HepG2 (cell line): ENCODE results near the gene ZNF500. TPM values are rescaled to one million over a fixed set of nuclear protein-coding genes. Genes with fewer than 3 reads are reported as not detected.
A peak's percentile ranks its signal among the peaks of the same experiment; 100 is the strongest.

Experiments
- CSRNP1 ChIP-seq: sonication (generic); formaldehyde crosslinking; IDR thresholded peaks from 2 replicates; pipeline ENCODE4 v1.8.1; 2023; ENCODE audit warnings: mild to moderate bottlenecking, missing genetic modification reagents
- GTF2F1 ChIP-seq: fragments of 150-350 bp; IDR thresholded peaks from 2 replicates; pipeline ENCODE4 v1.6.1; 2014; ENCODE audit warnings: low read length
- HINFP ChIP-seq: sonication (generic); formaldehyde crosslinking; IDR thresholded peaks from 2 replicates; pipeline ENCODE4 v1.4.0; 2020; ENCODE audit warnings: low read depth, mild to moderate bottlenecking, missing genetic modification reagents
- KDM5B ChIP-seq: sonication (generic); formaldehyde crosslinking; IDR thresholded peaks from 2 replicates; pipeline ENCODE4 v1.4.0; 2020; ENCODE audit warnings: missing genetic modification reagents, mild to moderate bottlenecking, borderline replicate concordance
- KIAA2018 ChIP-seq: sonication (generic); formaldehyde crosslinking; IDR thresholded peaks from 2 replicates; pipeline ENCODE4 v1.5.0; 2020; ENCODE audit warnings: mild to moderate bottlenecking, missing genetic modification reagents, borderline replicate concordance
- NR2C2 ChIP-seq: sonication (generic); formaldehyde crosslinking; IDR thresholded peaks from 2 replicates; pipeline ENCODE4 v1.4.0; 2020; ENCODE audit warnings: missing genetic modification reagents, mild to moderate bottlenecking, moderate library complexity, borderline replicate concordance
- RBM39 ChIP-seq: fragments of 200-400 bp; formaldehyde crosslinking; IDR thresholded peaks from one replicate; pipeline ENCODE4 v1.6.1; 2018; ENCODE audit warnings: antibody characterized with exemption, mild to moderate bottlenecking, low read depth, low read length; ENCODE audit not compliant: poor library complexity, severe bottlenecking
- RFX1 ChIP-seq: fragments of 450-650 bp; IDR thresholded peaks from 2 replicates; pipeline ENCODE4 v1.6.1; 2017
- TEF ChIP-seq: sonication (generic); formaldehyde crosslinking; IDR thresholded peaks from 2 replicates; pipeline ENCODE4 v1.5.0; 2020; ENCODE audit warnings: missing genetic modification reagents
- TFE3 ChIP-seq: IDR thresholded peaks from 2 replicates; pipeline ENCODE4 v1.6.1; 2016
- ZKSCAN8 ChIP-seq: IDR thresholded peaks from 2 replicates; pipeline ENCODE4 v1.6.1; 2016; ENCODE audit warnings: borderline replicate concordance, missing genetic modification reagents, missing compliant biosample characterization
- ZNF282 ChIP-seq: fragments of 450-650 bp; IDR thresholded peaks from 2 replicates; pipeline ENCODE4 v1.6.1; 2018; ENCODE audit not compliant: partially characterized antibody
- ZNF598 ChIP-seq: sonication (generic); formaldehyde crosslinking; IDR thresholded peaks from 2 replicates; pipeline ENCODE4 v1.5.1; 2020; ENCODE audit warnings: mild to moderate bottlenecking, missing genetic modification reagents, borderline replicate concordance
- ZNF768 ChIP-seq: sonication (generic); formaldehyde crosslinking; IDR thresholded peaks from 2 replicates; pipeline ENCODE4 v1.4.0; 2020; ENCODE audit warnings: missing genetic modification reagents
- polyA plus RNA-seq, 8 experiments: library from polyadenylated mRNA; depleted of rRNA in 3 of 8; stranded (reverse) in 7 of 8; unstranded in 1 of 8; fragments of >200 nt; fragmentation: Illumina TruSeq in 4 of 8; extraction: Trizol in 4 of 8; gene quantifications; 2 replicates each; pipeline versions ENCODE4 v1.2.1 to v1.2.3, GENCODE V29; 2011 to 2016; ENCODE audit warnings: low read depth in 4 of 8, missing spikeins in 1 of 8, mixed read lengths in 1 of 8; ENCODE audit not compliant: insufficient read depth in 1 of 8
- total RNA-seq, 5 experiments: library from RNA; depleted of rRNA; stranded (reverse); fragments of >200 nt; fragmentation: Illumina TruSeq; extraction: Trizol; gene quantifications; 2 replicates each; pipeline ENCODE4 v1.2.3, GENCODE V29; 2016; ENCODE audit warnings: low read depth in 1 of 5

ZNF500 gene
- total and polyA plus RNA-seq, 2 of the 13 experiments (the other 11 are each of a cell fraction or from before 2014, with no cell fraction given) = 6.1 to 12.2 TPM

GRCh38 chr16:4801051-4801961, 34.3 kb upstream of the ZNF500 start (continued):
- TF ChIP-seq HINFP (CRISPR knock-in tag) (no peak), KIAA2018 (CRISPR knock-in tag) (0 out of 2 replicates have a peak, but pooled peaks have one; percentile 47), CSRNP1 (no peak), NR2C2 (CRISPR knock-in tag) (no peak), TEF (CRISPR knock-in tag) (no peak), GTF2F1 (no peak), ZKSCAN8 (CRISPR knock-in tag) (no peak), KDM5B (CRISPR knock-in tag) (no peak; the same call in 1 of the 2 replicates), ZNF282 (no peak), ZNF768 (CRISPR knock-in tag) (no peak), TFE3 (CRISPR knock-in tag) (no peak), RFX1 (no peak), RBM39 (no peak), ZNF598 (CRISPR knock-in tag) (0 out of 2 replicates have a peak, but pooled peaks have one; percentile 45)
